ENCODE measurements around the gene ORMDL2.

- TF ChIP-seq CTCF (IDR thresholded peaks at IDR 0.05) = no peak
- TF ChIP-seq POLR2A (IDR thresholded peaks at IDR 0.05) = no peak
Observed at GRCh38 chr12:55861396-55861795, 43.6 kb downstream of the ORMDL2 start.
